Calu3 (cell line): ENCODE results near the gene BRINP1. TPM values are rescaled to one million over a fixed set of nuclear protein-coding genes. Genes with fewer than 3 reads are reported as not detected.

Experiments
- BruUV-seq: library from RNA; stranded (reverse); fragments of 400-500 nt; replicated peaks from 2 replicates; lab custom pipeline; 2021; lab: Mats Ljungman, UMichigan
- CTCF ChIA-PET: fragments of 300-600 bp; sonication (Branson Sonifier 250); formaldehyde crosslinking; loops from one replicate; lab custom pipeline; 2022; ENCODE audit warnings: antibody characterized with exemption; lab: Charles Lee
- DNase-seq: peaks from one replicate; pipeline ENCODE4 v3.0.0; 2022
- H3K27ac Mint-ChIP-seq: one replicate; pipeline ENCODE4 v1.8.0; 2022; ENCODE audit warnings: mixed read lengths; ENCODE audit not compliant: unreplicated experiment
- H3K27me3 Mint-ChIP-seq: one replicate; pipeline ENCODE4 v1.8.0; 2022; ENCODE audit warnings: mixed read lengths; ENCODE audit not compliant: unreplicated experiment
- H3K36me3 Mint-ChIP-seq: one replicate; pipeline ENCODE4 v1.8.0; 2022; ENCODE audit warnings: mild to moderate bottlenecking, moderate library complexity, mixed read lengths; ENCODE audit not compliant: insufficient read depth, unreplicated experiment
- H3K4me1 Mint-ChIP-seq: one replicate; pipeline ENCODE4 v1.8.0; 2022; ENCODE audit warnings: mild to moderate bottlenecking, low read depth, mixed read lengths; ENCODE audit not compliant: unreplicated experiment
- H3K4me3 Mint-ChIP-seq: one replicate; pipeline ENCODE4 v1.8.0; 2022; ENCODE audit warnings: mild to moderate bottlenecking, low read depth, moderate library complexity, mixed read lengths; ENCODE audit not compliant: unreplicated experiment
- H3K9me3 Mint-ChIP-seq: one replicate; pipeline ENCODE4 v1.8.0; 2022; ENCODE audit warnings: low read depth, mixed read lengths; ENCODE audit not compliant: unreplicated experiment
- CTCF ChIP-seq: fragments of 200-600 bp; IDR thresholded peaks from one replicate; pipeline ENCODE4 v1.8.0; 2022; ENCODE audit warnings: antibody characterized with exemption; ENCODE audit not compliant: unreplicated experiment
- intact Hi-C: fragments of 100-400 bp; cut with micrococcal nuclease; formaldehyde crosslinking; loops from one replicate; pipeline ENCODE4 v1.10.0; 2022; ENCODE audit not compliant: unreplicated experiment
- total RNA-seq: library from RNA; stranded (reverse); gene quantifications from 2 replicates; pipeline ENCODE4 v1.2.3, GENCODE V29; 2022

The BRINP1 gene
- total RNA-seq, 1 experiment from 2014 or later = not detected

GRCh38 chr9:119284118-119284517, 85.1 kb downstream of the BRINP1 start:
- H3K4me1 Mint-ChIP-seq = no peaks in the 10 kb centered on the region
- no peak for TF ChIP-seq CTCF
- CTCF ChIA-PET = no interaction called here
- no peak overlapping the region for H3K4me3 Mint-ChIP-seq
- peaks cover 4% of the 10 kb centered on the region for H3K9me3 Mint-ChIP-seq
- no TSS peak for BruUV-seq
- H3K36me3 Mint-ChIP-seq = no peaks in the 10 kb centered on the region
- no peaks in the 10 kb centered on the region for H3K27me3 Mint-ChIP-seq
- no peak overlapping the region for H3K27ac Mint-ChIP-seq
- no peak for DNase-seq
- intact Hi-C loops = no loop called here

- Mint-ChIP-seq H3K27me3 (no peaks in the 10 kb centered on the region), H3K36me3 (no peaks in the 10 kb centered on the region), H3K4me1 (no peaks in the 10 kb centered on the region), H3K27ac (no peak overlapping the region), H3K9me3 (peaks cover 4% of the 10 kb centered on the region), H3K4me3 (no peak overlapping the region)
- no peak for TF ChIP-seq CTCF
- no peak for DNase-seq
- CTCF ChIA-PET = no interaction called here
- no TSS peak for BruUV-seq
- intact Hi-C loops = no loop called here
These were observed 86.0 kb downstream of the BRINP1 start for GRCh38 chr9:119283078-119283794.

- CTCF ChIA-PET = no interaction called here
- Mint-ChIP-seq H3K27me3 (no peaks in the 10 kb centered on the region), H3K4me1 (no peaks in the 10 kb centered on the region), H3K27ac (no peak overlapping the region), H3K9me3 (peaks cover 8% of the 10 kb centered on the region), H3K4me3 (no peak overlapping the region), H3K36me3 (no peaks in the 10 kb centered on the region)
- DNase-seq = no peak
- no TSS peak for BruUV-seq
- no peak for TF ChIP-seq CTCF
- intact Hi-C loops = no loop called here
These were observed 86.7 kb downstream of the BRINP1 start for GRCh38 chr9:119282476-119283077.

- CTCF ChIA-PET = no interaction called here
- no TSS peak for BruUV-seq
- Mint-ChIP-seq H3K4me1 (no peaks in the 10 kb centered on the region), H3K9me3 (peaks cover 9% of the 10 kb centered on the region), H3K27ac (no peak overlapping the region), H3K4me3 (no peak overlapping the region), H3K27me3 (no peaks in the 10 kb centered on the region), H3K36me3 (no peaks in the 10 kb centered on the region)
- intact Hi-C loops = no loop called here
- no peak for TF ChIP-seq CTCF
- DNase-seq = no peak
These were observed 88.3 kb downstream of the BRINP1 start for GRCh38 chr9:119280740-119281485.
